Measurements from ENCODE around the gene PNLIPRP3. TPM values are rescaled to one million over a fixed set of nuclear protein-coding genes. Genes with fewer than 3 reads are reported as not detected.

PNLIPRP3 gene
- total RNA-seq, 1 donor from 2014 or later, result not detected

DNA sequence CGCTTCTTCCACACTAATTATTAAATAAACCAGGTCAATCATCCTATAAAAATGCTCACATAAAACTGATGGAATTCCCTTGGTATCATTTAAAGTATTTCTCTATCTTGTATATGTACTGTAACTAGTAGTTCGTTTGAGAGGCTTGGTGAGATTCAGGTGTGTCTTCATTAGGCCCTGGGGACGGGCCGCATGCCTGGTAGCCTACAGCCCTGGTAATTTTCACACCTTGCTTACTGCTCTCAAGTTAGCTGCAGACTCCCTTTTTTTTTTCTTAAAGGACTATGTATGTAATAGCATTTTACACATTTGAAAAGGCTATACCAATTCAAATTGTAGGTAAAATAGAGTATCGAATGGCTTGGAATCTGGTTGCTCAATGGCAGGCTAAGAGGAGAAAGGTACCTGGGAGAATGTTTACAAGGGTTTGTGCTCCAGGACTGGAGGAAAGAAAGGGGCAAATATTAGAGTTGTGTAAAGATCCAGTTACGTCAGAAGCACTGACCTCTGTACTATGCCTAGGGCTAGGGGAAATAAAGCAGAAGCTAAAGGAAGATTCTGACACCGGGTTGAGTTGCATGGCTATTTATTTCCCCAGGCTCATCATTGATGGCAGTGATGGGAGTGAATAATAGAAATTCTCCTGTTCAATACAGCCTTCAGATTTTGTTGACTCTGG is 59.3 kb downstream of the PNLIPRP3 start:
- TF ChIP-seq, protein P1, sequence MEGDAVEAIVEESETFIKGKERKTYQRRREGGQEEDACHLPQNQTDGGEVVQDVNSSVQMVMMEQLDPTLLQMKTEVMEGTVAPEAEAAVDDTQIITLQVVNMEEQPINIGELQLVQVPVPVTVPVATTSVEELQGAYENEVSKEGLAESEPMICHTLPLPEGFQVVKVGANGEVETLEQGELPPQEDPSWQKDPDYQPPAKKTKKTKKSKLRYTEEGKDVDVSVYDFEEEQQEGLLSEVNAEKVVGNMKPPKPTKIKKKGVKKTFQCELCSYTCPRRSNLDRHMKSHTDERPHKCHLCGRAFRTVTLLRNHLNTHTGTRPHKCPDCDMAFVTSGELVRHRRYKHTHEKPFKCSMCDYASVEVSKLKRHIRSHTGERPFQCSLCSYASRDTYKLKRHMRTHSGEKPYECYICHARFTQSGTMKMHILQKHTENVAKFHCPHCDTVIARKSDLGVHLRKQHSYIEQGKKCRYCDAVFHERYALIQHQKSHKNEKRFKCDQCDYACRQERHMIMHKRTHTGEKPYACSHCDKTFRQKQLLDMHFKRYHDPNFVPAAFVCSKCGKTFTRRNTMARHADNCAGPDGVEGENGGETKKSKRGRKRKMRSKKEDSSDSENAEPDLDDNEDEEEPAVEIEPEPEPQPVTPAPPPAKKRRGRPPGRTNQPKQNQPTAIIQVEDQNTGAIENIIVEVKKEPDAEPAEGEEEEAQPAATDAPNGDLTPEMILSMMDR (IDR thresholded peaks at IDR 0.05; ENCODE audit: insufficient read depth, low read depth, low read length), result no peak
- TF ChIP-seq EZH2 (IDR thresholded peaks at IDR 0.05; ENCODE audit: insufficient read depth, low read length), result no peak
- H3K79me2 ChIP-seq (ENCODE audit: insufficient read depth, low read length), result no peaks in the 10 kb centered on the region
- no peaks in the 10 kb centered on the region for H4K20me1 ChIP-seq (ENCODE audit: insufficient read depth, low read length)
- H3K4me1 ChIP-seq (ENCODE audit: insufficient read depth, low read length), result no peaks in the 10 kb centered on the region
- Mint-ChIP-seq H3K36me3 (ENCODE audit: low read depth, unreplicated experiment) (no peaks in the 10 kb centered on the region), H3K4me3 (ENCODE audit: unreplicated experiment) (no peak overlapping the region), H3K27ac (ENCODE audit: unreplicated experiment) (no peak overlapping the region), H3K4me1 (ENCODE audit: low read depth, unreplicated experiment) (peaks cover 4% of the 10 kb centered on the region), H3K9me3 (ENCODE audit: unreplicated experiment) (no peaks in the 10 kb centered on the region), H3K27me3 (ENCODE audit: low read depth, unreplicated experiment) (peaks cover 8% of the 10 kb centered on the region)
- DNase-seq (ENCODE audit: low read depth) (no peak), FAIRE-seq (no peak)
- H2AFZ ChIP-seq (ENCODE audit: low read depth, low read length), result no peak overlapping the region
- H3K9me3 ChIP-seq (ENCODE audit: insufficient read depth, low read depth, low read length), result no peaks in the 10 kb centered on the region
- H3K4me3 ChIP-seq (ENCODE audit: insufficient read depth, low read depth, low read length), result no peak overlapping the region
- H3K27me3 ChIP-seq (ENCODE audit: insufficient read depth, low read length), result no peaks in the 10 kb centered on the region
- no peaks in the 10 kb centered on the region for H3K36me3 ChIP-seq (ENCODE audit: insufficient read depth, low read length)
- H3K9ac ChIP-seq (ENCODE audit: low read length), result no peak overlapping the region
- no peak overlapping the region for H3K27ac ChIP-seq (ENCODE audit: low read depth, low read length)
- H3K4me2 ChIP-seq (ENCODE audit: low read length), result no peak overlapping the region

DNA sequence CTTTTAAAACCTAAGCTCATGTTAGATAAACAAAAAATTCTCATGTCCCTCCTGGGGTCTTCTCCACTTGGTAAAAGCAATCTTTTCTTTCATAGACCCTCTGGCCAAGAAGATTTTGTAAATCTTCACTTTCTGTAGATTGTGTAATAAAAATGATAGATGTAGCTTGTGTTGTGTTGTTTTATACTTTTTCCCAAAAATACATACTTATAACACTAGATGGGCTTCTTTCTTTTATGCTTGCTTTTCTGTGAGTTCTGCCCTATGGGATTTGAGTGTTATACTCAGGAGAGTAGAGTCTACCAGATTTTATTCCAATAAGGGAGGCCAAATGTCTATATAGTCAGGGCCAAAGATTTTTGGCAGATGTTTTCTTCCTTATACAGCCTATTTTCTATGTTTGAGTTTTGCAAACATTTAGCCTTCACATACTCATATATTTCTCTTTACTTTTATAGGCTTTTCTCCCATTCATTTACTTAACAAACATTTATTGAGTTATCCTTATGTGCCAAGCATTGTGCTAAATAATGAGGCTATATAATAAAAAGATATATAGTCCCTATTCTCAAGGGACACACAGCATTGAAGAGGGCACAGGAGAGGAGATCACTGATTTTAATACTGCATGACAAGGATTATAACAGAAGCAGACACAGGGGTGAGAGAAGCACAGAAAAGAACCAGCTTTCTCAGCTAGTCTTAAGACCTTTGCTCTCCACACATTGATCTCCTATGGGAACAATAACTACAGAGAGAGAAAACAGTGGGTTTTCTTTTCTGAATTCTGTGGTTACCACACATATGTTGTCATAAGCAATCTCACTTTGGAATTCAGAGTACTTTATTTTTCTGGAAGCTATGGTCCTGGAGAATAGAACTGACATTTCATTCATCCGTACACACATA is 60.1 kb downstream of the PNLIPRP3 start:
- no peak overlapping the region for H3K4me3 ChIP-seq (ENCODE audit: insufficient read depth, low read depth, low read length)
- no peak overlapping the region for H3K27ac Mint-ChIP-seq (ENCODE audit: unreplicated experiment)
- no peaks in the 10 kb centered on the region for H3K27me3 ChIP-seq (ENCODE audit: insufficient read depth, low read length)
- H3K9me3 Mint-ChIP-seq (ENCODE audit: unreplicated experiment), result no peaks in the 10 kb centered on the region
- no peaks in the 10 kb centered on the region for H3K4me1 ChIP-seq (ENCODE audit: insufficient read depth, low read length)
- peaks cover 4% of the 10 kb centered on the region for H3K4me1 Mint-ChIP-seq (ENCODE audit: low read depth, unreplicated experiment)
- no peak overlapping the region for H3K27ac ChIP-seq (ENCODE audit: low read depth, low read length)
- no peaks in the 10 kb centered on the region for H4K20me1 ChIP-seq (ENCODE audit: insufficient read depth, low read length)
- H3K27me3 Mint-ChIP-seq (ENCODE audit: low read depth, unreplicated experiment), result peaks cover 8% of the 10 kb centered on the region
- FAIRE-seq (no peak), DNase-seq (ENCODE audit: low read depth) (no peak)
- no peaks in the 10 kb centered on the region for H3K36me3 ChIP-seq (ENCODE audit: insufficient read depth, low read length)
- H2AFZ ChIP-seq (ENCODE audit: low read depth, low read length), result no peak overlapping the region
- H3K4me3 Mint-ChIP-seq (ENCODE audit: unreplicated experiment), result no peak overlapping the region
- no peak overlapping the region for H3K9ac ChIP-seq (ENCODE audit: low read length)
- H3K4me2 ChIP-seq (ENCODE audit: low read length), result no peak overlapping the region
- TF ChIP-seq, protein P1 (IDR thresholded peaks at IDR 0.05; ENCODE audit: insufficient read depth, low read depth, low read length), result no peak
- no peak for TF ChIP-seq EZH2 (IDR thresholded peaks at IDR 0.05; ENCODE audit: insufficient read depth, low read length)
- H3K79me2 ChIP-seq (ENCODE audit: insufficient read depth, low read length), result no peaks in the 10 kb centered on the region
- H3K36me3 Mint-ChIP-seq (ENCODE audit: low read depth, unreplicated experiment), result no peaks in the 10 kb centered on the region
- H3K9me3 ChIP-seq (ENCODE audit: insufficient read depth, low read depth, low read length), result no peaks in the 10 kb centered on the region

All from astrocyte (in vitro differentiated cells and primary cell).